Neural cell (in vitro differentiated cells): ENCODE data around the gene TRIM37. TPM values are rescaled to one million over a fixed set of nuclear protein-coding genes. Genes with fewer than 3 reads are reported as not detected.

ENCODE experiments used
- H2AFZ ChIP-seq: fragments of 200-600, 300-800 bp; sonication (generic), shearing (Covaris generic); 2 replicates; pipeline ENCODE4 v1.6.0; 2014; ENCODE audit warnings: low read depth, mild to moderate bottlenecking, antibody characterized with exemption, low read length, moderate library complexity
- H3F3A ChIP-seq: fragments of 200-600 bp; shearing (Covaris generic); 2 replicates; pipeline ENCODE4 v1.6.1; 2016; ENCODE audit warnings: mild to moderate bottlenecking, moderate library complexity, mixed read lengths, antibody characterized with exemption, low read length; ENCODE audit not compliant: insufficient read depth, poor library complexity, severe bottlenecking
- H3K27ac ChIP-seq: fragments of 200-600, 300-800 bp; sonication (generic), shearing (Covaris generic); 2 replicates; pipeline ENCODE4 v1.5.1; 2014; ENCODE audit warnings: mild to moderate bottlenecking, low read length, moderate library complexity
- H3K27me3 ChIP-seq: fragments of 300-800, 200-600 bp; sonication (generic), shearing (Covaris generic); 2 replicates; pipeline ENCODE4 v1.6.0; 2014; ENCODE audit warnings: mild to moderate bottlenecking, low read depth, low read length, moderate library complexity; ENCODE audit not compliant: insufficient read depth
- H3K36me3 ChIP-seq: fragments of 300-800, 200-600 bp; sonication (generic), shearing (Covaris generic); 2 replicates; pipeline ENCODE4 v1.5.1; 2014; ENCODE audit warnings: mild to moderate bottlenecking, antibody characterized with exemption, low read length, moderate library complexity; ENCODE audit not compliant: insufficient read depth
- H3K4me2 ChIP-seq: fragments of 300-800, 200-600 bp; sonication (generic), shearing (Covaris generic); 2 replicates; pipeline ENCODE4 v1.6.0; 2014; ENCODE audit warnings: mild to moderate bottlenecking, low read length
- H3K4me3 ChIP-seq: fragments of 300-800, 200-600 bp; sonication (generic), shearing (Covaris generic); 2 replicates; pipeline ENCODE4 v1.5.1; 2014; ENCODE audit warnings: mild to moderate bottlenecking, low read length, moderate library complexity
- H3K79me2 ChIP-seq: fragments of 200-600 bp; shearing (Covaris generic); replicated peaks from 2 replicates; pipeline ENCODE4 v1.6.0; 2014; ENCODE audit warnings: mild to moderate bottlenecking, low read length, moderate library complexity; ENCODE audit not compliant: insufficient read depth
- H3K9ac ChIP-seq: fragments of 300-800, 200-600 bp; sonication (generic), shearing (Covaris generic); 2 replicates; pipeline ENCODE4 v1.6.1; 2016; ENCODE audit warnings: mild to moderate bottlenecking, low read length, mixed read lengths
- H3K9me2 ChIP-seq: fragments of 200-600 bp; shearing (Covaris generic); 2 replicates; pipeline ENCODE4 v1.6.1; 2016; ENCODE audit warnings: mild to moderate bottlenecking, low read length, mixed read lengths; ENCODE audit not compliant: insufficient read depth
- H3K9me3 ChIP-seq: fragments of 200-600, 300-800 bp; sonication (generic), shearing (Covaris generic); 2 replicates; pipeline ENCODE4 v1.6.1; 2016; ENCODE audit warnings: mild to moderate bottlenecking, mixed run types, low read length, moderate library complexity, mixed read lengths
- H4K20me1 ChIP-seq: fragments of 200-600 bp; shearing (Covaris generic); 2 replicates; pipeline ENCODE4 v1.6.1; 2016; ENCODE audit warnings: mild to moderate bottlenecking, mixed run types; ENCODE audit not compliant: insufficient read depth
- EP300 ChIP-seq: fragments of 450-650 bp; conservative IDR thresholded peaks from 2 replicates; pipeline ENCODE4 v1.6.1; 2014; ENCODE audit warnings: antibody characterized with exemption, mild to moderate bottlenecking, moderate library complexity; ENCODE audit not compliant: poor library complexity, severe bottlenecking
- EZH2 ChIP-seq: fragments of 200-600, 300-800 bp; shearing (Covaris generic), sonication (generic); IDR thresholded peaks from 2 replicates; pipeline ENCODE4 v1.6.1; 2014; ENCODE audit warnings: antibody characterized with exemption, low read length, borderline replicate concordance, mild to moderate bottlenecking; ENCODE audit not compliant: insufficient read depth, poor library complexity, severe bottlenecking
- MXI1 ChIP-seq: fragments of 450-650 bp; conservative IDR thresholded peaks from 2 replicates; pipeline ENCODE4 v1.6.1; 2014; ENCODE audit warnings: antibody characterized with exemption, mild to moderate bottlenecking; ENCODE audit not compliant: poor library complexity, severe bottlenecking
- POLR2AphosphoS5 ChIP-seq: IDR thresholded peaks from 2 replicates; pipeline ENCODE4 v1.6.1; 2012
- RAD21 ChIP-seq: fragments of 450-650 bp; conservative IDR thresholded peaks from 2 replicates; pipeline ENCODE4 v1.6.1; 2014; ENCODE audit warnings: antibody characterized with exemption, mild to moderate bottlenecking, moderate library complexity
- REST ChIP-seq: IDR thresholded peaks from 2 replicates; pipeline ENCODE4 v1.6.1; 2012; ENCODE audit warnings: borderline replicate concordance
- SMC3 ChIP-seq: fragments of 450-650 bp; conservative IDR thresholded peaks from 2 replicates; pipeline ENCODE4 v1.6.1; 2014; ENCODE audit warnings: antibody characterized with exemption, mild to moderate bottlenecking, moderate library complexity; ENCODE audit not compliant: poor library complexity
- TAF1 ChIP-seq: IDR thresholded peaks from 2 replicates; pipeline ENCODE4 v1.6.1; 2012; ENCODE audit warnings: low read depth
- polyA plus RNA-seq: library from polyadenylated mRNA; depleted of rRNA; stranded (reverse); fragments of >200 nt; gene quantifications from 2 replicates; pipeline ENCODE4 v1.2.3, GENCODE V29; 2014
- TF ChIP-seq, protein P1 (sequence below): fragments of 450-650 bp; IDR thresholded peaks from 2 replicates; pipeline ENCODE4 v1.5.1; 2014; ENCODE audit warnings: antibody characterized with exemption, mild to moderate bottlenecking, moderate library complexity; ENCODE audit not compliant: poor library complexity, severe bottlenecking

TRIM37 gene
- polyA plus RNA-seq, 1 donor from 2014 or later, result 65.2 TPM

- H3F3A ChIP-seq, result no peaks in the 10 kb centered on the region
- H3K9ac ChIP-seq, result no peak overlapping the region
- H3K4me3 ChIP-seq, result no peak overlapping the region
- H3K36me3 ChIP-seq, result peaks cover 9% of the 10 kb centered on the region
- no peak for TF ChIP-seq SMC3
- TF ChIP-seq REST, result no peak
- TF ChIP-seq RAD21, result no peak
- TF ChIP-seq, protein P1, sequence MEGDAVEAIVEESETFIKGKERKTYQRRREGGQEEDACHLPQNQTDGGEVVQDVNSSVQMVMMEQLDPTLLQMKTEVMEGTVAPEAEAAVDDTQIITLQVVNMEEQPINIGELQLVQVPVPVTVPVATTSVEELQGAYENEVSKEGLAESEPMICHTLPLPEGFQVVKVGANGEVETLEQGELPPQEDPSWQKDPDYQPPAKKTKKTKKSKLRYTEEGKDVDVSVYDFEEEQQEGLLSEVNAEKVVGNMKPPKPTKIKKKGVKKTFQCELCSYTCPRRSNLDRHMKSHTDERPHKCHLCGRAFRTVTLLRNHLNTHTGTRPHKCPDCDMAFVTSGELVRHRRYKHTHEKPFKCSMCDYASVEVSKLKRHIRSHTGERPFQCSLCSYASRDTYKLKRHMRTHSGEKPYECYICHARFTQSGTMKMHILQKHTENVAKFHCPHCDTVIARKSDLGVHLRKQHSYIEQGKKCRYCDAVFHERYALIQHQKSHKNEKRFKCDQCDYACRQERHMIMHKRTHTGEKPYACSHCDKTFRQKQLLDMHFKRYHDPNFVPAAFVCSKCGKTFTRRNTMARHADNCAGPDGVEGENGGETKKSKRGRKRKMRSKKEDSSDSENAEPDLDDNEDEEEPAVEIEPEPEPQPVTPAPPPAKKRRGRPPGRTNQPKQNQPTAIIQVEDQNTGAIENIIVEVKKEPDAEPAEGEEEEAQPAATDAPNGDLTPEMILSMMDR, result no peak
- no peak for TF ChIP-seq EP300
- TF ChIP-seq EZH2, result no peak
- TF ChIP-seq TAF1, result no peak
- no peaks in the 10 kb centered on the region for H4K20me1 ChIP-seq
- H3K9me3 ChIP-seq, result no peaks in the 10 kb centered on the region
- no peaks in the 10 kb centered on the region for H3K27me3 ChIP-seq
- H2AFZ ChIP-seq, result no peak overlapping the region
- no peaks in the 10 kb centered on the region for H3K9me2 ChIP-seq
- H3K4me2 ChIP-seq, result no peak overlapping the region
- no peak overlapping the region for H3K27ac ChIP-seq
- no peaks in the 10 kb centered on the region for H3K79me2 ChIP-seq
These were observed 32.7 kb downstream of the TRIM37 start for GRCh38 chr17:59073972-59074371.

DNA sequence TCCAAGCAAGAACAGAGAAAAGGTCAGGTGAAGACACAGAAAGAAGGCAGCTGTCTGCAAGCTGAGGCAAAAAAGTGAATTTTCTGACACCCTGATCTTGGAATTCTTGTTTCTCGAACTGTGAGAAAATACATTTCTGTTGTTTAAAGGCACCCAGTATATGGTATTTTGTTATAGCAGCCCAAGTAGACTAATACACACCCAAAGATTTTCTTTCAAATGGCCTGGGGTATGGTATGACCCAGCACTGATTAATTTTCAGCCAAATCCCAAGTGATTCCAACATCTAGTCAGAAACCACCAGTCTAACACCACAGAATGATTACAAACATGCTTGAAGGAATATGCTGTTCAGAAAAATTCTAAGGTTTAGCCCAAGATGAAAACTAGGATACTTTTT is 36.8 kb downstream of the TRIM37 start:
- Histone ChIP-seq H3K4me3 (no peak overlapping the region), H3F3A (no peaks in the 10 kb centered on the region), H2AFZ (no peak overlapping the region), H3K27me3 (no peaks in the 10 kb centered on the region), H3K9ac (no peak overlapping the region), H3K4me2 (no peak overlapping the region), H3K27ac (no peak overlapping the region), H3K9me3 (no peaks in the 10 kb centered on the region), H3K36me3 (peaks cover 5% of the 10 kb centered on the region), H4K20me1 (no peaks in the 10 kb centered on the region), H3K9me2 (no peaks in the 10 kb centered on the region), H3K79me2 (no peaks in the 10 kb centered on the region)
- TF ChIP-seq EP300, result no peak
- no peak for TF ChIP-seq EZH2
- TF ChIP-seq, protein P1, result no peak
- TF ChIP-seq REST, result no peak
- no peak for TF ChIP-seq POLR2AphosphoS5
- no peak for TF ChIP-seq TAF1
- no peak for TF ChIP-seq SMC3
- TF ChIP-seq RAD21, result no peak
- TF ChIP-seq MXI1, result no peak
